ENCODE measurements around the gene PIR.

DNA sequence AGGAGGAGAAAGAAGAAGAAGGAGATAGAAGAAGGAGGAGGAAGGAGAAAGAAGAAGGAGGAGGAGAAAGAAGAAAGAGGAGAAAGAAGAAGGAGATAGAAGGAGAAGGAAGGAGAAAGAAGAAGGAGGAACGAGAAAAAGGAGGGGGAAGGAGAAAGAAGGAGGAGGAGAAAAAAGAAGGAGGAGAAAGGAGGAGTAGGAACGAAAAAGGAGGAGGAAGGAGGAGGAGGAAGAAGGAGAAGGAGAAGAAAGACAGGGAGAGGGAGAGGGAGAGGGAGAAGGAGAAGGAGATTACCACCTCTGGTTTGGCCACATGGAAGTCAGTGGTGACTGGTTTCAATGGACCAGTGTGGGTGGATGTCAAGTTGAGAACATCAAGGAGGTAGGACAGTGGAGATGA lies 58.9 kb downstream of the PIR start:
- TF ChIP-seq CTCF (IDR thresholded peaks at IDR 0.05; ENCODE audit: low read depth, low read length) (no peak), EZH2phosphoT487 (IDR thresholded peaks at IDR 0.05; ENCODE audit: low read depth) (no peak)
